HG03439 (cell line): ENCODE results near the gene PPP1R9B.

Experiments used
- ATAC-seq: cut with Tn5 transposase; IDR thresholded peaks from one replicate; pipeline ENCODE4 v1.9.1; 2021; ENCODE audit warnings: mild to moderate bottlenecking, moderate library complexity; ENCODE audit not compliant: unreplicated experiment

PPP1R9B gene

GRCh38 chr17:50150354-50151040 is at the start of gene PPP1R9B:
Gene PPP1R9B (minus strand): TSS chr17:50150677. CDS start chr17:50150513, 164 bp downstream.
- peak; percentile 0 for ATAC-seq

- peak; percentile 40 for ATAC-seq
These were observed 49.5 kb upstream of the PPP1R9B start for GRCh38 chr17:50199803-50200456.

- ATAC-seq = no peak
These were observed 48.8 kb upstream of the PPP1R9B start for GRCh38 chr17:50199211-50199802.

DNA sequence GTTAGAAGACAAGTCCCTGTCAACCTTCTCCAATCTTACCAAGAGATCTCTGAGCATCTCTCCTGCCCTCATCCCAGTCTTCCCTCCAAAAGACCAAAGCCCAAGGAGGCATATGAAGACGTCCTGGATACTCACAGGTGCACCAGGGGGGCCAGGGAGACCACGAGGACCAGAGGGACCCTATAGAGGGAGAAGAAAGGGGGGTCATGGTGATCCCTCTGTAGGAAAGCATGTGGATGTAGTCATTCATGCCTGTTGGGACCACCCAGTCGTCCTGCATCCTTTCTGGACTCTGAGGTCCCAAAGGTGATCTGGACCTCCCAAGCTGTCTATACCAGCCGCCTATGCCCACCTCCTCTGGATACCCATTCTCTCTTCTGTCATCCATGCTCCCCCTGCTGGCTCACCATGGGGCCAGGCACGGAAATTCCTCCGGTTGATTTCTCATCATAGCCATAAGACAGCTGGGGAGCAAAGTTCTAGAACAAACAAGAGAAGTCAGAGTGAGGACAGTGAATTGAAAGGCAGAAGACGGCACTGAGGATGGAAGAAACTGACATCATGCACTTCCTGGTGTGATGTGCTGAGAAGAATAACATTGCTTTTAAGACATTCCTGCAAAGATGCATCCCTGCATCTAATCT is 47.7 kb upstream of the PPP1R9B start:
- no peak for ATAC-seq

DNA sequence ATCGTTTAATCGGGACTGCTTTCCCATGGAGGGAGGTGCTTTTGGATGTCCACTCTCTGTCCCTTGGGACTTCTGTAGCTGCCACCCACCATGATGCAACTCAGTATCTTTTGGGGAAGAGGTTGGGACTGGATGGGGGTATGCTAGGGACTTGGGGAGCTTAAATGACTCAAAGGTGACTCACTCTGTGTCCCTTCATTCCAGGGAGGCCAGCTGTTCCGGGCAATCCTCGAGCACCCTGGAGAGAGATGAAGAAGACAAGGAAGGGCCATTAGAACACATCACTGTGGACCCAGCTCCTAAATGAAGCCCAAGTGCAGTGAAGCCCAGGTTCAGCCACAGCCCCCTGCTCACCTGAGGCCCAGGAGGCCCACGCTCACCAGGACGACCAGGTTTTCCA is 46.3 kb upstream of the PPP1R9B start:
- ATAC-seq = no peak

- no peak for ATAC-seq
These were observed 45.6 kb upstream of the PPP1R9B start for GRCh38 chr17:50196036-50196435.

GRCh38 chr17:50194934-50195865 is 44.7 kb upstream of the PPP1R9B start:
- ATAC-seq = no peak

GRCh38 chr17:50194140-50194933 is 43.9 kb upstream of the PPP1R9B start:
- no peak for ATAC-seq

DNA sequence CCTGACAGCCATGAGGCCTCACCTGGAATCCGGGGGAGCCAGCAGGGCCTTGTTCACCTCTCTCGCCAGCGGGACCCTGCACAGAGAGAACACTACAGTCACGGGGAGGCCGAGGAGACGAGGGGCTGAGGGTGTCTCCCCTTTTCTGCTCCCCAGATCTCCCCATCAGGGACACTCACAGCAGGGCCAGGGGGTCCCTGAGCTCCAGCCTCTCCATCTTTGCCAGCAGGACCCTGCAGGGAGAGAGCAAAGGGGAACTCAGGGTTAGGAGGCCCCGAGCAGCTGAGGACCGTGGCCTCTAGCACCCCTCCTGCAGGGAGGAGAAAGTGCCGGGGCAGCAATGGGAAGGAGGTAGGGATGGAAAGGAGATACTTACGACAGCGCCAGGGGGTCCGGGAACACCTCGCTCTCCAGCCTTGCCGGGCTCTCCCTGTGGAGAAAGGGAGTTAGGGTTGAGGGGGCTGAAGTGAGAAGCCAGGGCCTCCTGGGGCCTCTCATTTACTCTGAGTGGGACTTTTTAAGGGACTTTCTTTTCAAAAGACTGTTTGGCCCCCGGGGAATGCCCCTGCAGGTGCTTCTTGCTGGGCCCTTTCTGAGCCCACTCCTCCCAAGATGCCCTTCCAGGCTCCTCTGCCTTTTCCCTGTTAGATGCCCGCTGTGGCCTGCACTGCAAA is 42.3 kb upstream of the PPP1R9B start:
- ATAC-seq = no peak

DNA sequence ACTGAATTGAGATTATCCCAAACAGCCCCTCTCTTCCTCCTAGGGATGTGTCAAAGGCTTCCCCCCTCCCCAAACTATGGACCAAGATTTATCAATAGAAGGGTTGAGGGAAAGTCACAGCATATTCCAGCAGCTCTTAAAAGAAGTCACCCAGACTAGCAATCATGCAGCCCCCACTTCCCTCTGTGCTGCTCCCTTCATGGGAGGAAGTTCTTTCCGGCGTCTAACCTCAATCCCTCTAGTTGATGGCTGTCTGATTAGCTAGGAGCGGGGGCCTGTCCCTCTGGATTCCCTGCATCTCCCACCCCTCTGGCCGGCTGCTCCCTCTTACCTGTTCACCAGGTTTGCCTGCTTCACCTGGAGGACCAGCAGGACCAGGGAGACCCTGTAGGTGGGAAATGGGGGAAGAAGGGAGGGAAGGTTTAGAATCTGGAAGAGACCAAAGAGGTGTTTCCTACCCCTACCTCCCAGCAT is 41.7 kb upstream of the PPP1R9B start:
- ATAC-seq = no peak

DNA sequence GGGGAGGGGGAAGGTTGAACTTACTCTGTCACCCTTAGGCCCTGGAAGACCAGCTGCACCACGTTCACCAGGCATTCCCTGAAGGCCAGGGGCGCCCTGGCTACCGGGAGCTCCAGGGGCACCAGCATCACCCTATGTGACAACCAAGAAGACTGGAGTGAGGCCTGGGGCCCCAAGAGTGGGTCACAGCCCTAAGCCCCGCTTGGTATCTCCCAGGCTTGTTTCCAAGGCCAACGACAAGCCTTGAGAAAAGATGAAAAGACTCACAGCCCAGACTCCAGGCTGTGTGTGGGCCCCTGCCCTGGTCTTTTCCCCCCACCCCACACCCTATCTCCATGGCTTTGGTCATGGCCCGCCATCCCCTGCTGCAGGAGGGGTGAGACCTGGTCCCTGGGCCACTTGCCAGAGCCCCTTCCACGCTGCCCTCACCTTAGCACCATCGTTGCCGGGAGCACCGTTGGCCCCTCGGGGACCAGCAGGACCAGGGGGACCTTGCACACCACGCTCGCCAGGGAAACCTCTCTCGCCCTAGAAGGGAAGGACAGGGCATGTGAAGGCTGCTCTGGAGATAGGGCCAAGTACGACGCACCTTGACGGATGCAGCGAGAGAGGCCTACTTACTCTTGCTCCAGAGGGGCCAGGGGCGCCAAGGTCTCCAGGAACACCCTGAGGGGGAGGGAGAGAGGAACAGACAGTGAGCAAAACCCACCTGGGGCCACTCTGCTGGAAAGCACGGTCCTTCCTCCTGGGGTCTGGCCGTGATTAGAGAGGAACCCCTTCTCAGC is 41.1 kb upstream of the PPP1R9B start:
- ATAC-seq = no peak

DNA sequence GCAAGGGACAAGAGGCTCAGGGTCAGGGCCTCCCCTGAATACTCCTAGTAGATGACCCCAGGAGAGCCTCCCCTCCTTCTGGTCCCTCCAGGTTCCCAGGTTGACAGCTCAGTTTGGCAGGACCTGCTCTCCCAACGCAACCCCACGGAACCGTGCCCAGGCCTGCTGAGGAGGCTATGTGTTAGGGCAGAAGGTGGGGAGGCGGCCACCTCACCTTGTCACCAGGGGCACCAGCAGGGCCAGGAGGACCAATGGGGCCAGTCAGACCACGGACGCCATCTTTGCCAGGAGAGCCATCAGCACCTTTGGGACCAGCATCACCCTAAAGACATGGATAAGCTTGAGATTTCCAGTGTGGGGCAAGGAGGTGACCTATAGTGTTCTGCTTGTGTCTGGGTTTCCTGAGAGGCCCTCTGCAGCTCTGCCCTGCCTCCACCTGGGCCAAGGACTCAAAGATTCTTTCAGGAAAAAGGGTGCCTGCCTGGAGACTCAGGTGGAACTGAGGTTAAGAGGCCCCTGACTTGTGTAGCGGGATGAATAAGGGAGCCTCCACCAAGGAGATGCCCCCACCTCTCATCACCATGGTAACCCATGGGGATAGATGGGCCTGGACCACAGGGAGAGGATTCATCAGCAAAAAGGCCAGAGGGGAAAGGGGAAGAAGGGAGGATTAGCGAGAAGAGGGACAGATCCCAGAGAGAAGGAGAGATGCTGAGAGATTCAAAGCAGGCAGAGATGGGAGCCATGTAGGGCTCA is 40.3 kb upstream of the PPP1R9B start:
- ATAC-seq = no peak

DNA sequence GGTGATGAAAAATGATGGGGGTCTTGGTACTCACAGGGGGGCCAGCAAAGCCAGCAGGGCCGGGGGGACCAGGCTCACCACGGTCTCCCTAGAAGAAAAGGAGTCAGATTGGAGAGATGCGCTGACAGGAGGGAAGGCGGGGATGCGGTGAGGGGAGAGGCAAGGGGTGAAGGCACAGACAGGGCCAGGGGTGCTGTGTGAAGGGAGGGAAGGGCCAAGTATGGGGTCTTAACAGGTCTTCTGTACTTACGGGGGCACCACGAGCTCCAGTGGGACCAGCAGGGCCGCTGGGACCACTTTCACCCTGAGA is 39.8 kb upstream of the PPP1R9B start:
- ATAC-seq = no peak

DNA sequence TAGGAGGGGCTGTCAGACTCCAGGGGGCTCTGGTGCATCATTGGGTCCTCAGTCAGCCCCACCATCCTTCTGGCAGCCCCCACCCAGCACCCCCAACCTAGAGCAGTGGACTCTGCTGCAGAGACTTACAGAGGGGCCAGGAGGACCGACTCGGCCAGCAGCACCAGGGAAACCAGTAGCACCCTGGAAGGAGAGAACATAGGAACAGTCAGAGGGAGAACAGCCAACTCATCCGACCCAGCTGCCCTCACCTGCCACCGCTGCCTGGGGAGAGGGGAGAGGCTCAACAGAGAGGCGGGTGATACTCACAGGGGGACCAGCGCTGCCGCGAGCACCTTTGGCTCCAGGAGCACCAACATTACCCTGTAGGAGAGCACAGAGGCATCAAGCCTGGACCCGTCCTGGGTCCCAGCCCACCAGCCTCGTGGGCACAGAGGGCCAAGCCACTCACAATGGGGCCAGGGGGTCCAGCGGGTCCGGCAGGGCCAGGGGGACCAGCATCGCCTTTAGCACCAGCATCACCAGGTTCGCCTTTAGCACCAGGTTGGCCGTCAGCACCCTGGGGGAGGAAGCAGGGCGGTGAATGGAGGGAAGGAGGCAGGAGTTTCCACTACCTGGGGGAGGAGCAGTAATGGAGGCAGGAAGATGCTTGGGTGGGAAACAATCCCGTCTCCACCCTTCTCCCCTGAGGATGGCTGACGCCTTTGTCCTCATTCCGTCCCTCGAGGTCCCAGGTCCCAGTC is 39.2 kb upstream of the PPP1R9B start:
- ATAC-seq = no peak

DNA sequence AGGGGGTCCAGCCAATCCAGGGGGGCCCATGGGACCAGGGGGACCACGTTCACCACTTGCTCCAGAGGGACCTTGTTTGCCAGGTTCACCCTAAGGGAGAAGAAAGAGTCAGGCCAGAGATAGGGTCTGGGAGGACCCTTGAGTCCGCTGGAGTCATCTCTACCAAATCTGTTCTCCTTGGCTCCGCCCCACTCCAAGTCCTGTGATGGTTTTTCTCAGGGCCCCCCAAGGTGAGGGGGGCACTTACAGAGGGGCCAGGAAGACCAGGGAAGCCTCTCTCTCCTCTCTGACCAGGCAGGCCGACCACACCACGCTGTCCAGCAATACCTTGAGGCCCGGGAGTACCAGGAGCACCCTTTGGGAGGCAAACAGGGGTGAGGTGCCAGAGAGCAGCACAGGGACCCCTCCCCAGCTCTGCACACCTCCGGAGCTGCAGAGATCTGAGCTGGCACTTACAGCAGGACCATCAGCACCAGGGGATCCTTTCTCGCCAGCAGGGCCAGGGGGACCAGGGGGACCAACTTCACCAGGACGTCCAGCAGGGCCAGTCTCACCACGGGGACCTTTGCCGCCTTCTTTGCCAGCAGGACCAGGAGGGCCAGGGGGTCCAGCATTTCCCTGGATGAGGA is 38.6 kb upstream of the PPP1R9B start:
- no peak for ATAC-seq

- no peak for ATAC-seq
These were observed 38.0 kb upstream of the PPP1R9B start for GRCh38 chr17:50188531-50188920.
